Measurements from ENCODE around the gene SLC12A2. TPM values are rescaled to one million over a fixed set of nuclear protein-coding genes. Genes with fewer than 3 reads are reported as not detected.
A peak's percentile ranks its signal among the peaks of the same experiment; 100 is the strongest.

Gene SLC12A2
- total RNA-seq, 1 donor from 2014 or later = 14.5 TPM

GRCh38 chr5:128225245-128226030 lies 141.9 kb downstream of the SLC12A2 start:
- Histone ChIP-seq H3K27me3 (ENCODE audit: control insufficient read depth, insufficient read depth, low read length) (peaks cover 3% of the 10 kb centered on the region), H3K36me3 (ENCODE audit: control insufficient read depth, insufficient read depth, low read length) (no peaks in the 10 kb centered on the region), H3K4me3 (ENCODE audit: low read depth, low read length) (no peak overlapping the region)
- DNase-seq (ENCODE audit: low read depth) (no peak), FAIRE-seq (no peak)
- TF ChIP-seq CTCF (IDR thresholded peaks at IDR 0.05; ENCODE audit: insufficient read depth, low read length, severe bottlenecking) = no peak

- FAIRE-seq = no peak
- H3K4me3 ChIP-seq (ENCODE audit: low read depth, low read length) = no peak overlapping the region
- no peak for TF ChIP-seq CTCF (IDR thresholded peaks at IDR 0.05; ENCODE audit: insufficient read depth, low read length, severe bottlenecking)
- no peaks in the 10 kb centered on the region for H3K36me3 ChIP-seq (ENCODE audit: control insufficient read depth, insufficient read depth, low read length)
- peak; percentile 85 for DNase-seq (ENCODE audit: low read depth)
- peaks cover 3% of the 10 kb centered on the region for H3K27me3 ChIP-seq (ENCODE audit: control insufficient read depth, insufficient read depth, low read length)
These were observed 144.4 kb downstream of the SLC12A2 start for GRCh38 chr5:128228008-128228407.

GRCh38 chr5:128228521-128228920 lies 145.0 kb downstream of the SLC12A2 start:
- Histone ChIP-seq H3K4me3 (ENCODE audit: low read depth, low read length) (no peak overlapping the region), H3K36me3 (ENCODE audit: control insufficient read depth, insufficient read depth, low read length) (no peaks in the 10 kb centered on the region), H3K27me3 (ENCODE audit: control insufficient read depth, insufficient read depth, low read length) (peaks cover 3% of the 10 kb centered on the region)
- DNase-seq (ENCODE audit: low read depth) = no peak
- no peak for FAIRE-seq
- TF ChIP-seq CTCF (IDR thresholded peaks at IDR 0.05; ENCODE audit: insufficient read depth, low read length, severe bottlenecking) = no peak

- no peaks in the 10 kb centered on the region for H3K27me3 ChIP-seq (ENCODE audit: control insufficient read depth, insufficient read depth, low read length)
- TF ChIP-seq CTCF (IDR thresholded peaks at IDR 0.05; ENCODE audit: insufficient read depth, low read length, severe bottlenecking) = no peak
- no peak overlapping the region for H3K4me3 ChIP-seq (ENCODE audit: low read depth, low read length)
- H3K36me3 ChIP-seq (ENCODE audit: control insufficient read depth, insufficient read depth, low read length) = no peaks in the 10 kb centered on the region
- FAIRE-seq (no peak), DNase-seq (ENCODE audit: low read depth) (no peak)
These were observed 151.5 kb downstream of the SLC12A2 start for GRCh38 chr5:128234928-128235641.

GRCh38 chr5:128236334-128236733 lies 152.8 kb downstream of the SLC12A2 start:
- H3K27me3 ChIP-seq (ENCODE audit: control insufficient read depth, insufficient read depth, low read length) = no peaks in the 10 kb centered on the region
- TF ChIP-seq CTCF (IDR thresholded peaks at IDR 0.05; ENCODE audit: insufficient read depth, low read length, severe bottlenecking) = no peak
- no peaks in the 10 kb centered on the region for H3K36me3 ChIP-seq (ENCODE audit: control insufficient read depth, insufficient read depth, low read length)
- FAIRE-seq = no peak
- H3K4me3 ChIP-seq (ENCODE audit: low read depth, low read length) = no peak overlapping the region
- DNase-seq (ENCODE audit: low read depth) = peak; percentile 17
